ENCODE data around the gene PPM1L.

PPM1L gene

DNA sequence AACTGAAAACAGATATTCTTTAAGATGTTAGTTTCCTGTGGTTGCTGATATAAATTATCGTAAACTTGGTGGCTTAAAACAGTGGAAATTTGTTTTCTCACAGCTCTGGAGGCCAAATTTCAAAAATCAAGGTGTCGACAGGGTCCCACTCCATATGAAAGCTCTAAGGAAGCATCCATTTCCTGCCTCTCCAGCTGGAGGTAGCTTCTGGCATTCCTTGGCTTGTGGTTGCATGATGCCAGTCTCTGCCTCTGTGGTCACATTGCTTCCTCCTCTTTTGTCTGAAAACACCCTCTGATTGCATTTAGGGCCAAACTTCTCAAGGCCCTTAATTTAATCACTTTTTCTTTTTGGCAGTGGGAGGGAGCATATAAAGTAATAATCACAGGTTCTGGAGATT, 96.8 kb downstream of the PPM1L start:
- no peak for DNase-seq

DNA sequence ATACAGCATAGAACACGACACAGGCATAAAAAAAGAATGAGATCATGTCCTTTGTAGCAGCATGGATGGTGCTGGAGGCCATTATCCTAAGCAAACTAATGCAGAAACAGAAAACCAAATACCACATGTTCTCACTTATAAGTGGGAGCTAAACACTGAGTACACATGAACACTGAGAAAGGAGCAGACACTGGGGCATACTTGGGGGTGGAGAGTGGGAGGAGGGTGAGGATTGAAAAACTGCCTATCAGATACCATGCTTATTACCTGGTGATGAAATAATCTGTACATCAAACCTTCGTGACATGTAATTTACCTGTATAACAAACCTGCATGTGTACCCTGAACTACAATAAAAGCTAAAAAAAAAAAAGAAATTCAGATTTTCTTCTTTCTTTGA, 100.4 kb downstream of the PPM1L start:
- no peak for DNase-seq

DNA sequence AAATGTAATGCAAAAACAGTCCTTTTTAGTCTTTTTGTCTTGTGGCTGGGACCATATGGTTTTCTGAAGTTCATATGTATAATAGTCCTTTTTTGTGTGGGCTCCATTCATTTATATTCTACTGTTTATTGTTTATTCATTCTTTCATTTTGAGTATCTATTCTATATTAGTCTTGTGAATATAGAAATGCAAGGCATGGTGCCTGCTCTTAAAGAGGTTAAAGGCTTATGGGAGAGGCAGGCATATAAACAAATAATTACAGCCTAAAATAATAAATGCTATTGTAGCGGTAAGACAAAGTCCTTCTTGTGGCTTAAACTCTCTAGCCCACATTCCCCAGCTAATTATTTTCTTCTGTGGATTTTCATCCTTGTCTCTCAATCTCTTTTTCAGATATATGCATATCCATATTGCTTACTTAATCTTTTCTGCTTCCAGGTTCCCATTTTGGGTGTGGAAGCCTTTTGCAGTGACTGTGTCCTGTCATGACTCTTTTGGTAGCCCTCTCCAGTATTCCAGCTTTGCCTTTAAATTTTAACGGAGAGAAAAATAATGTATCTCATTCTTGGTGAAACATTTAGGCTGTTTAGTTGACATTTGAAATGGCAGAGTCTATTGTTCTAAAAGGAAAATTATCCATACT, 101.6 kb downstream of the PPM1L start:
- no peak for DNase-seq

DNA sequence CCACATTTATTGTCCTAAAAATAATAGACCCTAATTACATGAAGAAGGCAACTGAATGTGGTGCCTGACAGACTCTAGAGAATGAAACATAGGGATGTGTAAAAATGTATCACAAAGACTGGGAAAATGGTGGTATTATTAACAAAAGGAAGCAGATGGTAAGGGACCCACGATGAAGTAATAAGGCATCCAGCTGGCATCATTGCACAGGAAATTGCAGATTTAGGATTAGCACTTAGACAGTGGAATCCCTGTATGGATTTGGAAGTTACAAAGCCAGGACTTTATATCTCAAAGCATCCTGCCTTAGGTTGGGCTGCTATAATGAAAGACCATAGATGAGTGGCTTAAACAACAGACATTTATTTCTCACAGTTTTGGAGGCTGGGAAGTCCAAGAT, 104.3 kb downstream of the PPM1L start:
- no peak for DNase-seq

DNA sequence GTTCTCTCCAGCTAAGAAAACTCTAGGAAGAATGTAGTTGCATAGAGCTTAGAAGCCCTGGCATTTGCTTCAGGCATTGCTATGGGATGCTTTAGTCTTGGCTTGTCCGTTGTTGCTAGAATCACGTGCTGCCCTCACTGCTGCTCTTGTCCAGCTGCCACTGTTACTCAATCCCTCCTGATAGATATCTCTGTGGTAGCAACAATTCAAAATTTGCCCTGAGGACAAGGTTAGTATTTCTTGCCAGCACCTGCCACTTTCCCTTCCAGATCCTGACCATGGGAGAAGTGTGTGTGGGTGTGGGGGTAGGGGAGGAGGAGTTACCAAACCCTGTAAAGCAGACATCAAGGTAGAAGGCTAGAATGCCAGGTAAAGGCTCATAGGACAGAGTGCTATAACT, 113.8 kb downstream of the PPM1L start:
- no peak for DNase-seq

DNA sequence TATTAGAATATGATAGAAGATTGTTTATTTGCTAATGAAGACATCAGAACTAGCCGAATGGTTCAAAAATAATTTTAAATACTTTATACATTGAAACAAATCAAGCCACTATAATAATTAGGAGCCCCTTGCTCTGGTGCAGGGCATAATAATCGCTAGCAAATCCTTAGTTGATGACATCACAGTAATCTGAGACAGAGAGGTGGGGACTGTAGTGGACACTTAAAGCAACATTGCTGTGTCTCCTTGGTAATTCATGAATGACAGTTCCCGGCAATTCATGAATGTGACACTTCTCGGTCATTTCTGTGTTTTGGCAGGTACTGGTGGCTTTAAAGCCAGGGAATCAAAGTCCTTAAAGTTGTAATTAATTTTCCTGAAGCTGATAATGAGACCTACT, 114.3 kb downstream of the PPM1L start:
- no peak for DNase-seq

DNA sequence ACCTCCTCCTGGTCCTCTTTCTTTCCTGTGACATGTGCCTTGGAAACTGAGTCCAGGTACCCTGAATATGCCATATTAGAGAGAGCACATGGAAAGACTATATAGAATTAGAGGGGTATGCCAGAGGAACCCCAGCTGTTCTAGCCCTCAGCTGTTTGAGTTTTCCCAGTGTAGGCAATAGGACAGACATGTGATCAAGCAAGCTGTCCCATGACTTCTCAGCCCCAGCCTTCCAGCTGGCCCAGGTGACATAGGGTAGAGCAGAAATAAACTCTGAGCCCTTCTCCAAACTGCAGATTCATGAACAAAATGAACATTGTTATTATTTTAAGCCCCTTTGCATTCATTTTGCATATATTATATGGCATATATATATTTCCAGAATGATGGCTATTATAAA, 118.7 kb downstream of the PPM1L start:
- DNase-seq: no peak

DNA sequence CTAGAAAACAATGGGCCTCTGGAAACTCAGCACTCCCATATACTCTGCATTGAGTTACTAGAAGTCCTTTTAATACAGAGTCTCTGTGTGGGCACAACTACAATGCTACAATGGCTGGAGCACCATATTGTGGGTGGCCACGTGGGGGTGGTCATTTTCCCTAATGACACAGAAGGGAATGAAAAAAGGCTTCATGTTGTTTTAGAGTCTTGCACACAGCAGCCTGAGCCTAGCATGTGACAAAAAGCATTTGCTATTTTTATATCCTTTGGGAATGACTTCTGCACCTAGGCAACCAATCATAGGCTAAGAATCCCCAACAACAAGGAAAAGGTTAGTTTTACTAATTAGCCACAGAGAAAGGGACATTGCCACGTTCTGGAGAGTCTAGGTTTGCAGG, 120.6 kb downstream of the PPM1L start:
- DNase-seq: no peak

DNA sequence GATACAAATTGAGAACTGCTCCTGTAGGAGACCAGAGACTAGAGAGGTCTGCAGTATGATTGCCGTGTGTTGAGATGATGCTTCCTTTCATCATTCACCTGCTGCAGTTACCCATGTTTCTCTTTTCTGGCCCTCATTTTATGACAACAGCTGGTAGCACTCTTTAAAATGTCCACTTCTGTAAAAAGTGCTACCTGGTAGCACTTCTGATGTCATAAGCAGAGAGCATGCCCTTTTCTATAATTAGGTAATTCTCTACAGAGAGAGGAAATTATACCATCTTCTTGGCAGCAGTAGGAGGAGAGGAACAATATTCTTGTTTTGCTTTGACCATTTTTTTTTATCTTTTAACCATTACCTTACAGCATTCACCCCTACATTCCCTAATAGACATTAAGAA, 123.8 kb downstream of the PPM1L start:
- DNase-seq: no peak

DNA sequence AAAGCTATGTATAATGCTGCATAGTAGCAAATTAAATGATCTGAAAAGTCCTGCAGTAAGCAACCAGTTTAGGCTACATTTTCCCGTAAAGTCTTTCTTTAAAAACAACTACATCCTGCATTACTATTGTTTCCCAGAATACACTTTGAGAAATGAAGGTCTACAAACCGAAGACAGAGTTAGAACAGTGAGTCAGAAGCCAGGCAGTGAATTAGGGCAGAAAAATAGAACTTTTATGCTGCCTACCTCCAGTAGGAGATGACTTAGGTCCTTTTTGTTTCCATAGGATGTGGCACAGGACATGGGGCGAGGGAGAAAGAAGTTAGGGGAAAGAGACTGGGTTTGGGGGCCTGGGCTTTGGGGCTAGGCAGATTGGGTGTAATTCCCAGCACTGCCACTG, 127.3 kb downstream of the PPM1L start:
- no peak for DNase-seq

DNA sequence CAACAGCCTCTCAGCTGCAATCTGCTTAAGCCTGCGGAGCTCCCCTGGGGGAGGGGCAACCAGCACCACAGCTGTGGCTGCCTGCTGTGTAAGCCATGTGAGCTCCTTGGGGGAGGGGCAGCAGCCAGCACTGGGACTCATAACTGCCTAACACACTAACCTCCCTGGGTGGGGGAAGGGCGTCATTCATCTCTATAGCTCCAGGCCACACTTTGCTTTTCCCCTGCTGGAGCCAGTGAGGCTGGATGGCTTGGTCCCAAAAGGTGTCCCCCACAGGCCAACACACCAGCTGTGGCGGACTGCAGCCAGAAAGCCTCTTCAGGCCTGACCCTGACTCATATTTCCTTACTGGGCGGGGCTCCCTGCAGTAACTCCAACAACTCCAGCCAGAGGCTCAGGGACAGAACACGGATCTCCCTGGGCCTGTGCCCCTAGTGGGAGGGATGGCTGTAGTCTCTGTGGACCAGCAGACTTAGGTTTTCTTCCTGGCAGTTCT, 129.8 kb downstream of the PPM1L start:
- peak; percentile 40 for DNase-seq

DNA sequence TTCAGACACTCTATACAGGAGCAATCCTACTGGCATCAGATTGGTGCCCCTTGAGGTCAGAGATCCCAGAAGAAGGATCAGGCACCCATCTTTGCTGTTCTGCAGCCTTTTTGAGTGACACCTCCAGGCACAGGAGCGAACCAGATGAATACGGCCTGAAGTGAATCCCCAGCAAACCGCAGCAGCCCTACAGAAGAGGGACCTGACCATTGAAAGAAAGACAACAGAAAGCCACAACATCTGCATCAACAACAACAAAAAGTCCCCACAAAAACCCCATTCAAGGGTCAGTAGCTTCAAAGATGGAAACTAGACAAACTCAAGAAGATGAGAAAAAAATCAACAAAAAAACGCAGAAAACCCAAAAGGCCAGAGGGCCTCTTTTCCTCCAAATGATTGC, 130.4 kb downstream of the PPM1L start:
- DNase-seq: no peak

DNA sequence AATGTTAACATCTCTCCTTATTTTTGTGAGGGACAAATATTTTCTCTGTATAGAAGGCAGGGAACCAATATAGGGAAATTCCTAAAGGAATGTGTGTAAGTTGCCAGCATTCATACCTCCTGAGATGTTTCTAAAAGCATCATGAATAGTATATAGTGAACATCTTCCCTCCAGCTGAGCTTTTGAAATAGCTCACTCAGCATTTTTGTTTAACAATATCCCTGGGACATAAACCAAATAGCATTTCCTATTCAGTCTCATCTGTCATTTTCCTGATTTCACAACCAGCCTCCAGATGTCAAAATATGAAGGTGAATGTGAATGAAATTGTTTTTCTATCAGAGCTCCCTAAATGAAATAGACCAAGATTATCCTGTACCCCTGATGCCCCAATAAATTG, 137.2 kb downstream of the PPM1L start:
- DNase-seq: no peak

DNA sequence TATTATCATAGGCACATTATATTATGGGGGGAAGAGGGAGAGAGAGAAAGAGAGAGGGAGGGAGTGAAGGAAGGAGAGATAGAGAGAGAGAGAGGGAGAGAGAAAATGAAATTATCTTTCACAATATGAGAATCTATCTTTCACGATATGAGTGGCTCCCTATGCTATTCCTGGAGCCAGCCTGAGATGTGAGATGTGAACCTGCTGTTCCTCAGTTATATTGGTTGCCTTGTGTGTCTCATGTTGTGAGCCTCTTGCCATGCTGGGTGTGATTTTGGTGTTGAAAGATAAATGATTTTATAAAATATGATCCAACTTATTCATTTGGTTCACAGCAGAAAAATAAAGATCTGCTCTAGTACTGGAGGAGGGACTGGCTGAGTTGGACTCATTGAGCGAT, 148.7 kb downstream of the PPM1L start:
- no peak for DNase-seq

DNA sequence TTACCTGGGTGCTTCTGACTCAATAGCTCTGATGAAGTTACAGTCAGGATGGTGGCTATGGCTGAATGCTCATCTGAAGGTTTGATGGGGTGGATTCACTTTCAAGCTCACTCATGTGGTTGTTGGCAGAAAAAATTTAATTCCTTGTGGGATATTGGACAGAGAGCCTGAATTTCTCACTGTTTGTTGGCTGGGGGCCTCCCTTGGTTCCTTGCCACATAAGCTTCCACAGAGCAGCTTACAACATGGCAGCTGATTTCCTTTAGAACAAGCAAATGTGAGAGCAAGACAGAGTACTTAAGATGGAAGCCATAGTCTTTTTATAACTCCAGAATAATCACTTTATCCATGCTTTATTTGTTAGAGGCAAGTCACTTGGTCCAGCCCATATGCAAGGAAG, 150.6 kb downstream of the PPM1L start:
- DNase-seq: no peak

DNA sequence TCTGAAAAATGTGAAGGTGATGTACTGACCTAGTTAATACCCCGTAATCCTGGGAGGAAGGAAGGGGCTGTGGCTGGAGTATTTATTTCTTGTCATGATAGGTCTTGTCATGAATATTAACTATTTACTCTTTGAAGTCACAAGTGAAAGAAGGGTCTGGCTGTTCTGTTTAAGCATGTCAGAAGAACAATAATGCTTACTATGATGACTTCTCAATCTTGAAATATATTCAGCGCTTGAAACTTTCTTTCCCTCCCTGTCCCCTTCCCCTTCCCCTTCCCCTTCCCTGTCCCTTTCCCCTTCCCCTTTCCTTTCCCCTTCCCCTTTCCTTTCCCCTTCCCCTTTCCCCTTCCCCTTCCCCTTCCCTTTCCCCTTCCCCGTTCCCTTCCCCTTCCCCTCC, 153.9 kb downstream of the PPM1L start:
- DNase-seq: no peak

DNA sequence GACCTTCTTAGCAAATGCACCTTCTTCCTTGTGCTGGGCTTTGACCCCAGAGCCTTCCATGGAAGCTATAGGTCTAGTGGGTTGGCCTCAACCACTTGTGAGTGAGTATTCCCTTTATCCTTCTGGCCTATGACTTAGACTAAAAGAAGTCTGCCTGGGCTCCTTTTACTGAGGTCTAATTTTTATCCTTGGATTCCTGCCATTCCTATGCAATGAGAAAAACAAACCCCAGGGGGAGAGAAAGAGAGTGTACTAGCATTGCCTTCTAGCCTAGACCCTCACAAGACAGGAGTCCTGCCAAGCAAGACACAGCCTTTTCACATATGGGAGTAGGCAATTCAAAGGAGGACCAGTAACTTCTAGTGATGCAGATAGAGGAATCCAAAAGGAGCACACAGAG, 155.4 kb downstream of the PPM1L start:
- DNase-seq: no peak

DNA sequence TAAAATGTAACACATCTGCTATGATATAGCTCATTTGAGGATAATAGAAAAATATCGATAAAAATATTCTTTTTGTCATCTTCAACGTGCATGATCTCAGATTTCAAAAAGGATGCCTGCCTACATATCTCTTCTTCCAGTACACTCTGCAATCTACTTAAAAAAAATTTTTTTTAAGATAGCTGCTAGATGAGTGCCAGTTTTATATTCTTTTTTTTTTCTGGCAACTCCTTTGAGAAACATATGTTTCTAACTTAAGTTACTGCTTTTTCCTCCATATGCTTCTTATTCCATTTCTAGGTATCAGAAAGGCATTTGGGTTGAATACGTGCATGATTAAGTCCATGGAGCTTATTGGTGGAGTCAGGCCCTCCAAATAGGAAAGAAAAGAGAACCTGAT, 160.4 kb downstream of the PPM1L start:
- no peak for DNase-seq

DNA sequence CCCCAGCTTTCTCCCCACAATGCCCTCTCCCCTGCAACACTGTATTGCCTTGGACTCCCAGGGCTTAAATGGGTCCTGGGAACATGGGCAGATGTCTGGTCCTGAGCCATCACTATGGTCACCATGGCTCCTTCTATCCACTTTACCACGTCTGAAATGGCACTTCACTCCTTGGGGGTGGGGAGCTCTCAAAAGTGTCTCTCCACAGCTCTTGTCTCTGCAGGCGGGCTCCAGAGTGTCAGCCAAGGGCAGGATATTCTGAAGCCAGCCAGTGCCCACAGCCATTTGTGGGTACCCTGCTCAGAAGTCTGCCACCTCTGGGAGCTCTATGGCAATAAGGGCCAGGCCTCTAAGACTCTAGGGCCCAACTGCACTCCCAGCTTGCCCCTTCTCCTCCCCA, 163.9 kb downstream of the PPM1L start:
- DNase-seq: no peak

DNA sequence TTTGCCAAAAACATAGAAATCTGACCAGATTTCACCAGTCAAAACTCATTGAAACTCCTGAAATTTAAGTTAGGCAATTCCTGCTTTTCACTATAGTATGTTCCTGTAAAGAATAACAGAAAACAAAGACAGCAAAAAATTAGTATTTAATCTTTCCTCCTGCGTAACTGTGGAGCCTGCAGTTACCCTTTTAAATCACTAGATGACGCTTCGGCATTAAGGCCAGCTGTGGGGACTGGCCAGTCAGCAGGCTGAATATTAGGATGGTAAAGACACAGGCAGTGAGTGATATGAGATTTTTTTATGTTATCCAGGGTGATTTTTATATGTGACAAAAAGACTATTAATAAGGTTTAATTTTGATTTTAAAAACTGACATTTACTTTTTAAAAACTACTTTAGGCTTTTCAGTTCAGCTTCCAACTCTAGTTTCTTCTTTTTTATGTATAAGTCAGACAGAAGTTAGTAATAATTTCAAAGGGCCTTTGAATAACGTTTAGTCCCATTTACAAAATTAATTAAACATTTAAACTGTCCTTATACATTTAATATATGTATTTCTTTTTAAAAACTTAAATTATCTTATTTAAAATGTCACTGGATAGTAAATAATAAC, 165.1 kb downstream of the PPM1L start:
- no peak for DNase-seq

DNA sequence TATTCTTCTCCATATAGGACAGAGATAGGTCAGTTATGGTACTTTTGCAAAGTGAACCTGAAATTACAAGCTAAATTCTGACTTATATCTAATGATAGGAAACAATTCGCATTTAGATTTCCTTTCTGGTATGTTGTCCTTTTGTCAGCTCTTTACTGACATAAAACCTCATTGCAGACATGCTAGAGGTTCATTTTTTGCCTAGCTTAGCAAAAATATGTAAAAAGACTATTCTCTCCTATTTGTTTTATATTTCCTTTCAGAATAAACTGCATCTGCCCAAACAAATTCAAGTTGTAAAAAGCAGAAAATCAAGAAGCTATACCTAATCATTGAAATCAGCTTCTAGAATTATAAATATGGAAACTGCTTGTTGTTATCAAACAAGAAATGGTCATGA, 168.7 kb downstream of the PPM1L start:
- no peak for DNase-seq

DNA sequence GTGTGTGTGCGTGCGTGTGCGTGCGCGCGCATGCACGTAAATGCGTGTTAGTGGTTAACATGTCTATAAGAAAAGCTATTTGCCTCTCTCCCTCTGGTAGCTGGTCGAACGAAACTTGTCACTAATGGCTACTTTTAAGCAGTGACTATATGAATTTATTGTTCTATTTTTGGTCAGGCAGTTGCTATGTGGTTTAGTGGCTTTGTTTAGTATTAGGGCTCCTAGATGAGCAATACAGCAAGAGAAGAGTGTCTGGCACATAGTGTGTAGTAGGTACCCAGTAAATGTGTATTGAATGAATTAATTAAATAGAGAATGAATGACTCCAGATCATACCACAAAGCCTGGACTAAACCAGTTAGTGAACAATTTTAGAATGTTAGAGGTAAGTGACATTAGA, 171.6 kb downstream of the PPM1L start:
- DNase-seq: no peak

DNA sequence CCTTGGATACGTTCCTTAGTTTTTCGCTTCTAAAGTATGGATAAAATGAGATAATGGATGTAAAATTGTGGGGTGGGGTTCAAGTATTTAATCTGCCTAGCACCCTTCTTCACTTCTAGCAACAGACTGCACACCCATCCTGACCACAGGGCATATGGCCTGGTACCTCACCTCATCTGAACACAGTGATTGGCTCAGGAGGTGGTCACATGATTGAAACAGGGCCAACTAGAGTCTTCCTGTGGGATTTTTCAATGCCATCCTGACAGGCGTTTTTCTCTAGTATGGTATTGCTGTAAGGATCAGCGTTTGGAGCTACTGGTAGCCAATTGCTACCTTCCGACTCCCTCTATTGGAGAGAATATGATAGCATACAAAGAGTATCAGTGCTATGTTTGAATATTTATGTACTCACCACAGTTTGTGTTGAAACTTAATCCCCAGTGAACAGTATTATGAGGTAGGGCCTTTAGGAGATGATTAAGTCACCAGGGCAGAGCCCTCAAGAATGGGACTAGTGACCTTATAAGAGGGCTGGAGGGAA, 172.2 kb downstream of the PPM1L start:
- no peak for DNase-seq

DNA sequence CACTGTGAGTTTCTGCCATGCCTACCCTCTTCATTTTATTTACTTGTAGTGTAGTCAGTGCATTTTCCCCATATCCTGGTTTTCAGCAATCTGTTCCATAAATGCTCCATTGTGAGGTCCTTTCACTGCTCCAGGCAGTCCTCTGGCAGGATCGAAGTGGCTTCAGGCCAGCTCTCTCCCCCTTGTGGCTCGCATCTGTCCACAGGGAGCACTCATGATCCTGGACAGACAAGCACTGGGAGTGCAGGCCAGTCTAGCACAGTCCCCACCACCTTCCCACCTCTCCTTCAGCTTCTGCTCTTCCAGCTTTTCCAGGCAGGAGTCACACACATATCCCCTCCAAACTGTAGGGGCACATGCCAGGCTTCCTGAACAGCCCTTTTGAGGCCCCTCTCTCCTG, 173.6 kb downstream of the PPM1L start:
- DNase-seq: no peak
